ENCODE data around the gene KLHDC8B.
"Not testable (repeated sequence)": the region's sequence is repeated elsewhere in the genome, so short reads cannot be mapped to it uniquely, and the experiment has no call there.

The KLHDC8B gene

GRCh38 chr3:49181351-49181750 lies 10.0 kb downstream of the KLHDC8B start:
- in situ Hi-C loops (cut with HindIII; ENCODE audit: low sequenced_read_pairs) = no loop called here

- in situ Hi-C loops (cut with HindIII; ENCODE audit: low sequenced_read_pairs) = no loop called here
Measured at GRCh38 chr3:49182682-49183081, 11.3 kb downstream of the KLHDC8B start.

- in situ Hi-C loops (cut with HindIII; ENCODE audit: low sequenced_read_pairs) = no loop called here
Measured at GRCh38 chr3:49183873-49184272, 12.5 kb downstream of the KLHDC8B start.

GRCh38 chr3:49191741-49192140 lies 20.3 kb downstream of the KLHDC8B start:
- in situ Hi-C loops (cut with HindIII; ENCODE audit: low sequenced_read_pairs) = no loop called here

- in situ Hi-C loops (cut with HindIII; ENCODE audit: low sequenced_read_pairs) = no loop called here
Measured at GRCh38 chr3:49198161-49198560, 26.8 kb downstream of the KLHDC8B start.

- in situ Hi-C loops (cut with HindIII; ENCODE audit: low sequenced_read_pairs) = no loop called here
Measured at GRCh38 chr3:49198611-49199230, 27.3 kb downstream of the KLHDC8B start.

GRCh38 chr3:49199239-49199899 lies 28.0 kb downstream of the KLHDC8B start:
- in situ Hi-C loops (cut with HindIII; ENCODE audit: low sequenced_read_pairs) = no loop called here

GRCh38 chr3:49199900-49200281 lies 28.5 kb downstream of the KLHDC8B start:
- in situ Hi-C loops (cut with HindIII; ENCODE audit: low sequenced_read_pairs) = no loop called here

GRCh38 chr3:49213541-49213943 lies 42.1 kb downstream of the KLHDC8B start:
- in situ Hi-C loops (cut with HindIII; ENCODE audit: low sequenced_read_pairs) = no loop called here

- in situ Hi-C loops (cut with HindIII; ENCODE audit: low sequenced_read_pairs) = no loop called here
Measured at GRCh38 chr3:49213998-49214397, 42.6 kb downstream of the KLHDC8B start.

GRCh38 chr3:49216687-49217086 lies 45.3 kb downstream of the KLHDC8B start:
- in situ Hi-C loops (cut with HindIII; ENCODE audit: low sequenced_read_pairs) = not testable (repeated sequence)

- in situ Hi-C loops (cut with HindIII; ENCODE audit: low sequenced_read_pairs) = not testable (repeated sequence)
Measured at GRCh38 chr3:49217108-49217507, 45.7 kb downstream of the KLHDC8B start.

- in situ Hi-C loops (cut with HindIII; ENCODE audit: low sequenced_read_pairs) = no loop called here
Measured at GRCh38 chr3:49217688-49218470, 46.5 kb downstream of the KLHDC8B start.

GRCh38 chr3:49218471-49218989 lies 47.1 kb downstream of the KLHDC8B start:
- in situ Hi-C loops (cut with HindIII; ENCODE audit: low sequenced_read_pairs) = not testable (repeated sequence)

GRCh38 chr3:49219132-49219531 lies 47.7 kb downstream of the KLHDC8B start:
- in situ Hi-C loops (cut with HindIII; ENCODE audit: low sequenced_read_pairs) = no loop called here

- in situ Hi-C loops (cut with HindIII; ENCODE audit: low sequenced_read_pairs) = not testable (repeated sequence)
Measured at GRCh38 chr3:49220985-49221563, 49.7 kb downstream of the KLHDC8B start.

- in situ Hi-C loops (cut with HindIII; ENCODE audit: low sequenced_read_pairs) = no loop called here
Measured at GRCh38 chr3:49222002-49222401, 50.6 kb downstream of the KLHDC8B start.

Data from DLD1 (cell line).